ENCODE results near the gene KIAA1217. TPM values are rescaled to one million over a fixed set of nuclear protein-coding genes. Genes with fewer than 3 reads are reported as not detected.

KIAA1217 gene
- total RNA-seq, 3 donors from 2014 or later, result 49.5 to 94.5 (median 63.9) TPM

GRCh38 chr10:24554036-24554435, 345.1 kb downstream of the KIAA1217 start:
- ATAC-seq (no peak), DNase-seq (no peak)
- intact Hi-C loops (cut with DNase I, micrococcal nuclease), result no loop called here
- H3K4me3 ChIP-seq, result no peak overlapping the region
- H3K36me3 ChIP-seq (ENCODE audit: low read depth), result no peaks in the 10 kb centered on the region
- H3K9me3 ChIP-seq, result no peaks in the 10 kb centered on the region
- H3K4me1 ChIP-seq (ENCODE audit: low read depth), result peaks cover 8% of the 10 kb centered on the region
- TF ChIP-seq, protein P1, sequence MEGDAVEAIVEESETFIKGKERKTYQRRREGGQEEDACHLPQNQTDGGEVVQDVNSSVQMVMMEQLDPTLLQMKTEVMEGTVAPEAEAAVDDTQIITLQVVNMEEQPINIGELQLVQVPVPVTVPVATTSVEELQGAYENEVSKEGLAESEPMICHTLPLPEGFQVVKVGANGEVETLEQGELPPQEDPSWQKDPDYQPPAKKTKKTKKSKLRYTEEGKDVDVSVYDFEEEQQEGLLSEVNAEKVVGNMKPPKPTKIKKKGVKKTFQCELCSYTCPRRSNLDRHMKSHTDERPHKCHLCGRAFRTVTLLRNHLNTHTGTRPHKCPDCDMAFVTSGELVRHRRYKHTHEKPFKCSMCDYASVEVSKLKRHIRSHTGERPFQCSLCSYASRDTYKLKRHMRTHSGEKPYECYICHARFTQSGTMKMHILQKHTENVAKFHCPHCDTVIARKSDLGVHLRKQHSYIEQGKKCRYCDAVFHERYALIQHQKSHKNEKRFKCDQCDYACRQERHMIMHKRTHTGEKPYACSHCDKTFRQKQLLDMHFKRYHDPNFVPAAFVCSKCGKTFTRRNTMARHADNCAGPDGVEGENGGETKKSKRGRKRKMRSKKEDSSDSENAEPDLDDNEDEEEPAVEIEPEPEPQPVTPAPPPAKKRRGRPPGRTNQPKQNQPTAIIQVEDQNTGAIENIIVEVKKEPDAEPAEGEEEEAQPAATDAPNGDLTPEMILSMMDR (IDR thresholded peaks at IDR 0.05), result no peak

DNA sequence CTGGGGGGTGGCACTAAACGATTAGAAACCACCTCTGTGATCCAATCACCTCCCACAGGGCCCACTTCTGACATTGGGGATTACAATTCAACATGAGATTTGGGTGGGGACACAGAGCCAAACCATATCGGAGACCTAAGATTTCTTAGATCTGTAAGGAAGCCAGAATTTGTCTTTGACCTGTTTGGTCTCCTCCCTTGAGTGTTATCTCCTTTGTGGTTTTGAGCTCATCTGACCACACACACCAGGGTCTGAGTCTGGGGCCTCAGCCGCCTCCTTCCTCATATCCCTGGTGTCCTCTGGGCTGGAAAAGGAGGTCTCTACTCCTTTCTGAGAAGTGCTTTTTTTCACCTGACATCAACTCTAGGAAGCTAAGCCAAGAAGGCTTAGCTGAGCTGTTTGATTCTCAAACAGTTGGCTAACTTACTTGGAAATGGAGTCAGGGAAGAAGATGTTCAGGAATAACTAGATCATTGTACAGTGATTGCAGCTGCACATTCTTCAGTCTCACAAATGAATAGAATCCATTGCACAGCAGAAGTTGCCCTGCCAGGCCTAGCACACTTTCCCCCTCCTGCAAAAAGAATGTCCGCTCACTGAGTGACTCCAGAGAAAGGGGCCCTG, 347.3 kb downstream of the KIAA1217 start:
- DNase-seq, result no peak
- Histone ChIP-seq H3K4me1 (ENCODE audit: low read depth) (peaks cover 8% of the 10 kb centered on the region), H3K9me3 (no peaks in the 10 kb centered on the region), H3K36me3 (ENCODE audit: low read depth) (no peaks in the 10 kb centered on the region), H3K4me3 (no peak overlapping the region)
- ATAC-seq, result no peak
- TF ChIP-seq, protein P1 (IDR thresholded peaks at IDR 0.05), result no peak
- intact Hi-C loops (cut with DNase I, micrococcal nuclease), result no loop called here

GRCh38 chr10:24556750-24557742, 348.1 kb downstream of the KIAA1217 start:
- Histone ChIP-seq H3K4me1 (ENCODE audit: low read depth) (no peaks in the 10 kb centered on the region), H3K4me3 (no peak overlapping the region), H3K9me3 (no peaks in the 10 kb centered on the region), H3K36me3 (ENCODE audit: low read depth) (no peaks in the 10 kb centered on the region)
- TF ChIP-seq, protein P1 (IDR thresholded peaks at IDR 0.05), result peak; percentile 36
- peak in 1 of 3 donors; percentile 30 for DNase-seq
- peak; percentile 47 for ATAC-seq
- intact Hi-C loops (cut with DNase I, micrococcal nuclease), result no loop called here

GRCh38 chr10:24561453-24561852, 352.5 kb downstream of the KIAA1217 start:
- Histone ChIP-seq H3K36me3 (ENCODE audit: low read depth) (no peaks in the 10 kb centered on the region), H3K4me3 (no peak overlapping the region), H3K4me1 (ENCODE audit: low read depth) (no peaks in the 10 kb centered on the region), H3K9me3 (no peaks in the 10 kb centered on the region)
- no peak for ATAC-seq
- TF ChIP-seq, protein P1 (IDR thresholded peaks at IDR 0.05), result no peak
- intact Hi-C loops (cut with DNase I, micrococcal nuclease), result no loop called here
- no peak for DNase-seq

DNA sequence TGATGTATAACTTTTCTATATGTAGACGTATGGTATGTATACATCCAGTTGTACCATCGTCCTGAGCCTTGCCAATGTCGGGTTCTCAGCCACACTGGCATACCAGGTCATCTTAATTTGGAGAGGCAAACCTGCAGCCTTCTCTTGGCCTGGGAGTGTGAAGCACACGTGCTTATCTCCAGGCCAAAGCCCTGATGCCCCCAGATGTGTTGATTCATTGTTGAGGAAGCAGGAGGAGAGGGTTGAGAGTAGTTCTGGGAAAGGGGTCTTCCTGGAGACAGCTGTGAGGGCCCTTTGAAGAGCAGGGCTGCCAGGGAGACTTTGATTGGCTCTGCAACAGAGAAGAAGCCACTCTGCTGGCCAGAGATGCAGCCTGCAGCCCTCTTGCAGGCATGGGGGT, 359.1 kb downstream of the KIAA1217 start:
- intact Hi-C loops (cut with DNase I, micrococcal nuclease), result no loop called here
- TF ChIP-seq, protein P1 (IDR thresholded peaks at IDR 0.05), result no peak

More for the DNA sequence above, 359.1 kb downstream of the KIAA1217 start:
- peaks cover 3% of the 10 kb centered on the region for H3K4me1 ChIP-seq (ENCODE audit: low read depth)
- no peaks in the 10 kb centered on the region for H3K36me3 ChIP-seq (ENCODE audit: low read depth)
- H3K4me3 ChIP-seq, result no peak overlapping the region
- DNase-seq (no peak), ATAC-seq (no peak)
- no peaks in the 10 kb centered on the region for H3K9me3 ChIP-seq
